NCI-H146 (cell line): ENCODE data around the gene GEMIN2.
"Not testable (repeated sequence)": the region's sequence is repeated elsewhere in the genome, so short reads cannot be mapped to it uniquely, and the experiment has no call there.

Source experiments
- DNase-seq: peaks from one replicate; lab custom pipeline; 2025; lab: John Stamatoyannopoulos, UW

Gene GEMIN2

DNA sequence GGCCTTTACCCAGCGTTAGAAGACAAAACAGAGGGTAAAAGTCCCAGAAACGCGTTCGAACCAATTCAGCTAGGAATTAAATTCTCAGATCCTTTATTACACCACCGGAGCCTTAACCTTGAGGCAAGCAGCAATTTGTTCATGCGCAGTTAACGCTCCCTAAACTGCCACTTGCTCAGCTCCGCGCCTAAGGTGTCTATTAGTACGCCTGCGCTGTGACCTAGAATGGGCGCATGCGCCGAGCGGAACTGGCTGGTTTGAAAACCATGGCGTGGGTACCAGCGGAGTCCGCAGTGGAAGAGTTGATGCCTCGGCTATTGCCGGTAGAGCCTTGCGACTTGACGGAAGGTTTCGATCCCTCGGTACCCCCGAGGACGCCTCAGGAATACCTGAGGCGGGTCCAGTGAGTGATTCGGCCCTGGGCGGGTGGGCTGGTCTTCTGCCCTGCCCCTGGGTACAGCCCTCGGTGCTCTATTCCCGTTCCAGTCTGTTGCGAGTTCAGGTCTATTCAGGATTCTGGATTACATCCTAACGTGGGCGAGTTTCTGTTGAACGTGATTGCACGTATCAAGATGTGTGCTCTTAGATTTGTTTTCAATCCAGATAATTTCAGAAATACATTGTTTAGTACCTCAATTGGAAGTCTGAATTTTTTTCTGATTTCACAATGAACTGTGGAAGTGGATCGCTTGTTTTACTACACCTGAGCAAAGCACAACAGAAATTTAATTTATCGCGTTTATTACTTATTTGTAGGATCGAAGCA, at the start of gene GEMIN2:
GEMIN2 (plus strand) TSS at position 251 of the 766 bp plus-strand sequence; CDS start at position 267, 16 bp downstream.
- DNase-seq, result peak; percentile 96

DNA sequence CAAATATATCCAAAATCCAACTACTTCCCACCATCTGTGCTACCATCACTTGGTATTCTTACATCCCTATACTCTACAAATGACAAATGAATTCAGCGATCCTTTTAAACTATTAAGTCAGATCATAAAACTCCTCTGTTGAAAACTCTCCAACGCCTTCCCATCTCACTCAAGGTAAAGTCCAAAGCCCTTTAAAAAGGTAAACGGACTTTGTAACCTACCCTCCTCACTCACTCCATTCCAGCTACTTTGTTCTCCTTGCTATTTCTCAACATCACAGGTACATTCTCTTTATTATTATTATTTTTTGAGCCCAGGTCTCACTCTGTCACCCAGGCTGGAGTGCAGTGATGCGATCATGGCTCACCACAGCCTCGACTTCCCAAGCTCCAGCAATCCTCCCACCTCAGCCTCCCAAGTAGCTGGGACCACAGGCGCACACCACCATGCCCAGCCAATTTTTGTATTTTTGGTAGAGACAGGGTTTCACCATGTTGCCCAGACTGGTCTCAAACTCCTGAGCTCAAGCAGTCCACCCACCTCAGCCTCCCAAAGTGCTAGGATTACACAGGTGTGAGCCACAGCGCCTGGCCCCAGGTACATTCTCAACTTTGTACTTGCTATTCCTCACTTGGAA, 44.8 kb upstream of the GEMIN2 start:
- DNase-seq, result not testable (repeated sequence)

DNA sequence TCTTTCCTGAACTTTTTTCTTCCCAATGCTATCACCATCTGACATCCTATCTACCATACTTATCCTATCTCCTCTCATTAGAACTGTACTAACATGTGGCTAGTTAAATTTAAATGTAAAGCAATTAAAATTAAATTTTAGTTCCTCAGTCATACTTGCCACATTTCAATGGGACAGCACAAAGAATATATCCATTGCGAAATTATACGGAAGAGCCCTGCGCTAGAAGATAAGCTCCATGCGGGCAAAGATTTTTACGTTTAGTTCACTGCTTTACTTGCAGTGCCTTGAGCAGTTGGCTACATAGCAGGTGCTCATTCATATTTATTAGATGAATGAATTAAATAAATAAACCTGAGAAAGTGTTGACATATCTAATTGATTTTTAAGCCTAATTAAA, 44.2 kb upstream of the GEMIN2 start:
- DNase-seq, result no peak

DNA sequence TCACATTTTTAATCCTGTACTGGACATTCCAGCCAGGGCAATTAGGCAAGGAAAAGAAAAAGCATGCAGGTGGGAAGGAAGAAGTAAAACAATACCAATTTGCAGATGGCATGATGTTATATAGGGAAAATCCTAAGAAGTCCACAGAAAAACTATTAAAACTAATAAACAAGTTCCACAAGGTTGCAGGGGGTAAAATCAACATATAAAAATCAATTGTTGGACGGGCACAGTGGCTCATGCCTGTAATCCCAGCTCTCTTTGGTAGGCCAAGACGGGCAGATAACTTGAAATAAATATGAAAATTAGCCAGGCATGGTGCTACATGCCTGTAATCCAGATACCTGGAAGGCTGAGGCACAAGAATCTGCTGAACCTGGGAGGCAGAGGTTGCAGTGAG, 43.0 kb upstream of the GEMIN2 start:
- DNase-seq, result no peak

DNA sequence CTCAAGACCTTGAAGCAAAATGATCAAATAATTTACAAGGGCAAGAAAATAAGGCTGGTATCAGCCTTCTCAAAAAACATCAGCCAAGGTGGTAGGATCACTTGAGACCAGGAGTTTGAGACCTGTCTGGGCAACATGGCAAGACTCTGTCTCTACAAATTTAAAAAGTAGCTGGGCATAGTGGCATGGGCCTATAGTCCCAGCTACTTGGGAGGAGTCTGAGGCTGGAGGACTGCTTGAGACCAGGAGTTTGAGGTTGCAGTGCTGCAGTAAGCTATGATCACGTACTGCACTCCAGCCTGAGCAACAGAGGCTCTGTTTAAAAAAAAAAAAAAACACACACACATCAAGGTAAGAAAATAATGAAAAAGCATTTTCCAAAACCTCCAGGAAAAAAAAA, 33.2 kb upstream of the GEMIN2 start:
- DNase-seq, result no peak

DNA sequence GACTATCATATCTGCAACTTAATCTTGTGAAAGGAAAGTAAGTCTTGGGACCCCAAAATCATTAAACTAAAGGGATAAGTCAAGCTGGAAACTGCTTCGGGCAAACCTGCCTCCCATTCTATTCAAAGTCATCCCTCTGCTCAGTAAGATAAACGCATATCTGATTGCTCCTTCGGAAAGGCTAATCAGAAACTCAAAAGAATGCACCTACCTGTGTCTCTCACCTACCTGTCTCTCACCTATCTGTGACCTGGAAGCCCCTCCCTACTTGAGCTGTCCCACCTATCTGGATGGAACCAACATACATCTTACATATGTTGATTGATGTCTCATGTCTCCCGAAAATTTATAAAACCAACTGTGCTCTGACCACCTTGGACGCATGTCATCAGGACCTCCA, 31.0 kb upstream of the GEMIN2 start:
- DNase-seq, result no peak

GRCh38 chr14:39085933-39086332, 28.2 kb upstream of the GEMIN2 start:
- no peak for DNase-seq

- DNase-seq, result no peak
Measured at GRCh38 chr14:39087493-39087892, 26.6 kb upstream of the GEMIN2 start.

DNA sequence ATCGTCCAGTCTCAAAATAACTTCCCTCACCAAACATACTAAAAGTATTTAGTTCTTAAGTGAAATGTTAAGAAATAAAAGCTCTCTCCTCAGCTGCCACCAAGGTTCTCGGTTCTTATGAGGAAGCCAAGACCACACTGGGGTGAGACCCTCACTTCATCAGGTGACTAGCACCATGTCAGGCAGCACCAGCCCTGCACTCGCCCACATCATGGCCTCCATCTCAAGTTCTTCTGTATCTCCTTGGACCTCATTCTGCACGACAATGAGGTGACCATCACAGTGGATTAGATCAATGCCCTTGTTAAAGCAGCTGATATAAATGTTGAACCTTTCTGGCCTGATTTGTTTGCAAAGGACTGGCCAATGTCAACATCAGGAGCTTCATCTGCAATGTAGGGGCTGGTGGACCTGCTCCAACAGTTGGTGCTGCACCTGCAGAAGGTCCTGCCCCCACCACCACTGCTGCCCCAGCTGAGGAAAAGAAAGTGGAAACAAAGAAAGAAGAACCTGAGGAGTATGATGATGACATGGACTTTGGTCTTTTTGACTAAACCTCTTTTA, 23.5 kb upstream of the GEMIN2 start:
- DNase-seq, result peak; percentile 15

DNA sequence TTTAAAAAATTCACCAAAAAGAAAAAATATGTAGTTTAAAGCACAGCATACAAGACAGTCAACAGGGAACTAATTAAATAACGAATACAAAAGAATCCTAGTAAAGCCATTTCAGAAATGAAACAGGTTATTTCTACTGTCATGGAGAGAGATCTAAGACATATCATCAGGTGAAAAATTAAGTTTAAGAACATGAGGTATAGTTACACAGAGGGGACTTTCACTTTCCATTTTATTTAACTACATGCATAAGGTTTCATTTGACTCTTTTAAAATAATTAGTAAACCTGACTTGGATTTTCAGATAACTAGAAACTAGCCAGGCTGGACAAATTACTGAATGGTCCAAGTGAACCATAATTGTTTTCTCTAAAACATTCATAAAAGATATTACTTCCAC, 22.4 kb upstream of the GEMIN2 start:
- no peak for DNase-seq

- DNase-seq, result no peak
Measured at GRCh38 chr14:39094515-39094914, 19.6 kb upstream of the GEMIN2 start.

DNA sequence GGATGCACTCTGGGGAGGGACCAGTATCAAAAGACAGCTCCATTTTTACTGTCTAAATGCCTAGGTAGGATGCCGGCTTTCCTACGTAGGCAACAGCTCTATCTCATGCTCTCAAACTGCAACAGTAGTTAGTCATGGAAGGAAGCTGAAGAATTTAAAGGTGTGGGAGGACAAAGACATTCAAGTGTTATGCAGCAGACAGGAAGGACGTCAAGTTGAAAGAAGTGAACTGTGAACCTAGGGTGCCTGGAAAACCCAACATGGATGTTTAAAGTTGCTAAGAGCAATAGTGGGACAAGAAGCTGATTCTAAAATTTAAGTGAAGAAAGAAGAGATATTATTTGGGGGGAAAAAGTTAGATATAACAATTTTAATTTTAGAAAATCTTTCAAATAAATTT, 17.0 kb upstream of the GEMIN2 start:
- DNase-seq, result no peak

- DNase-seq, result not testable (repeated sequence)
Measured at GRCh38 chr14:39099215-39099614, 14.9 kb upstream of the GEMIN2 start.

GRCh38 chr14:39099748-39100147, 14.4 kb upstream of the GEMIN2 start:
- DNase-seq, result no peak

DNA sequence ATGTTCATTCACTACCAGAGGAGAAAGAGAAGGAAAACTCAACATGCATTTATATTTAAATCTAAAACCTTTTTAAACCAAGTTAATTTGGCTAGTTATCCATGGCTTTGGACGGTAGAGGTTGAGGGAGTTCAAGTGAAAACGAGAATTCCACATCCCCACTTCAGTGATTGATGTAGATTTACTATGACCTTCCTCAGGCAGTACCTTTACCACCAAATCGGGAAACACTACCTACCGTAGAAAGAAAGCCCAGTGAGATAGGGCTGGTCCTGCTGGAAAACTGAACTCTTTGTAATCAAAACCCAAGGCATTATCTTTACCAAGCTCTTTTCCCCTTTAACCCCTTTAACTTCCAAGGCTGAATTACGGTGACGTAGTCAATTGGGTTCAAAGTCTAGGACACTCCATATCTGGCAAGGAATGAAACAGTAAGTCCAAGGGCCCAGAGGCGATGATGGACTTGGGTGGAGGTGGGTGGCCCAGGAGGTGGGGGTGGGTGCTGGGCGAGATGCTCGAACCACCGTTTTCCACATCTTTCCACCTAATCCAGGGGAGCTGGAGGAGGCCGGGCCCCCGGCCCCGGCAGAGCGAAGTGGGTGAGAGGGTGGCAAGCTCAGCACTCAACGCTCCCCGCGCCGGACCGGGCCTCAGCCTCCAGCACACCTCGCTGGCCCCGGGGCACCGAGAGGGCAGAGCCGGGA, 11.7 kb upstream of the GEMIN2 start:
- peak; percentile 54 for DNase-seq

DNA sequence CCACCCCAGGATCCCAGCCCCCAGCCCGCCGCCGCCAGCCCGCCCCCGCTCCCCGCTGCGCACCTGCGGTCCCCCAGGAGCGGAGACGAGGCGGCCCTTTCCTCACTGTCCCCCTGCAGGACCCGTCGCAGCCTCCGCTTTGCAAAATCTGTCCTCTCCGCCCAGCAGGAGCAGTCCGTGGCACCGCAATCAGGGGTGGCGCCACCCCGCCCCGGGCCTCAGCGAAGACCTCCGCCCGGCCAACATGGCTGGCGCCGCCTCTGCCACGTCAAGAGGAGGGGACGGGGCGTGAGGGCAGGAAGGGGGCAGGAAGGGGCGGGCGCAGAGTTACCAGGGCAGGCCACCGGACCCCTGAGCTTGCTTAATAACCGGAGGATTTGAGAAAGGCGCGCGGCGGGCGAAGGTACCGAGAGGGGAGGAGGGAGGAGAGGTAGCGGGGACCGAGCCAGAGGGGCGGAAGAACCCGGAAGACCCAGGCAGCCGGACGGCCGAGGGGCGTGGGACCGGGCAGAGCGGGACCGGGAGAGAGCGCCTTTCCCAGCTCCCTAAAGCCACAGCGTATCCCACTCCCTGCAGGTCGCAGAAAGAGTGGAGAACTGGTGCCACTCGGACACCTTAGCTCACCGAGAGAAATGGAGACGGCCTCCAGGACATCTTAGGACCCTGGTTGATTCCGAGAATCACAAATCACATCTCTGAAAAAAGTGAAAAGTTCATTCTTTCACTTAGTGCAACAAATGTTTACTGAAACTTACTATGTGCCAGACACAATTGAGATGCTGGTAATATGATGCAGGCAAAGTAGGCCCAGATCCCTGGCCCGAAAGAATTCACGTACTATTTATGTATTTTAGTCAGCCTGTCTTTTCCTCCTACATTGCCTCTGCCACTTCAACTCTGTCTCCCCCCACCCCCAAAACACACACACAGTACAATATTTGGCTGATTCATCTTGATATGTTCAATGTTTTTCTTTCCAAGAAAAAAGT, 10.9 kb upstream of the GEMIN2 start, which contains the start of gene SEC23A:
SEC23A (minus strand) TSS at position 267 of the 989 bp plus-strand sequence. CDS start 7,117 bp downstream, outside the sequence.
- DNase-seq, result peak; percentile 94

DNA sequence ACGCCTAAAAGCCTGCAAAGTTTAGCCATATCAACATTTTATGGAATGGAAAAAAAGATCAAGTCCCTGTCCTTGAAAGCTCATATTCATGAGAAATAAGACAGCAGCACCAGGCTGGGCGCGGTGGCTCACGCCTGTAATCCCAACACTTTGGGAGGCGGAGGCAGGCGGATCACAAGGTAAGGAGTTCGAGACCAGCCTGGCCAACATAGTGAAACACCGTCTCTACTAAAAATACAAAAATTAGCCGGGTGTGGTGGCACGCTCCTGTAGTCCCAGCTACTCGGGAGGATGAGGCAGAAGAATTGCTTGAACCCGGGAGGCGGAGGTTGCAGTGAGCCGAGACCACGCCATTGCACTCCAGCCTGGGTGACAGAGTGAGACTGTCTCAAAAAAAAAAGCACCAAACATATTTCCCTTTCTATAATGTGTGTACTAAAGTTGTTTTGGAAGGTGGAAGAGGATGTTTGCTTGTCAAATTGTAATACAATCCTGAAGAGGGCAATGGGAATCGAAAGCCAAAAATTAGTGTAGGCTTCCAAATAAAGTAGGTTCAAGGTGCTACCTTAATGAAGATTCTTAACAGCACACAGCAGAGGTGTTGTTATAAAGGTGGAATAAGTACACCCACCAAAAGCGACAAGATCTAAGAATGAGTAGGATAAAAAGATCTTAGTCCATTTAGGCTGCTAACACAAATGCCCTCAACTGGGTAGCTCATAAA, 9.9 kb upstream of the GEMIN2 start:
- DNase-seq, result not testable (repeated sequence)

DNA sequence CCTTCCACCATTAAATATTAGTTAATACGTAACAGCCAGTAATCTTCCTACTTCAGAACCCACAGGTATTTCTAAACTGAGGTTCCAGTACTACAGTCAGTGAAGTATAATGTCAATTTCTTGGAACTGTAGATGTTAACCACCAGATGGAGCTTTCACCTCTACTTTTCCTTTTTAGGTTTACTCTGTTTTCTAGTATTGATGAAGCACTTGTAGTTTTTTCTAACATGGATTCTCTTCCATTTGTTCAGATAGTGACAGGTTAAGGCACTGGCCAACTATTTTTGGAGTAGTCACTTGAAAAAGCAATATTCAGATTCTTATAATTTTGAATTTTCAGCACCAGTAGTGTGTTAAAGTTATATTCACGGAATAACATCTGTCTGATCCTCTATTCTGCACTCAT, 6.5 kb upstream of the GEMIN2 start:
- peak; percentile 38 for DNase-seq

- DNase-seq, result no peak
Measured at GRCh38 chr14:39108791-39109190, 5.3 kb upstream of the GEMIN2 start.

GRCh38 chr14:39109893-39110715, 4.0 kb upstream of the GEMIN2 start:
- DNase-seq, result peak; percentile 35
